HEK293 (cell line): Measurements from ENCODE around the gene HNF1A.

Source experiments
- ZNF24 ChIP-seq: fragments of 450-650 bp; formaldehyde crosslinking; IDR thresholded peaks from 2 replicates; pipeline ENCODE4 v1.5.1; 2016; ENCODE audit warnings: missing biosample characterization, missing genetic modification characterization
- TF ChIP-seq, protein P1 (sequence below): fragments of 450-650 bp; formaldehyde crosslinking; IDR thresholded peaks from 2 replicates; pipeline ENCODE4 v1.5.1; 2016; ENCODE audit warnings: missing biosample characterization, missing genetic modification characterization
- TF ChIP-seq, protein P2 (sequence below): fragments of 450-650 bp; formaldehyde crosslinking; IDR thresholded peaks from 2 replicates; pipeline ENCODE4 v1.5.1; 2016; ENCODE audit warnings: missing biosample characterization, missing genetic modification characterization
- TF ChIP-seq, protein P3 (sequence below): fragments of 450-650 bp; formaldehyde crosslinking; optimal IDR thresholded peaks from 2 replicates; pipeline ENCODE3; 2016; ENCODE audit warnings: missing biosample characterization, mild to moderate bottlenecking, missing genetic modification characterization

DNA sequence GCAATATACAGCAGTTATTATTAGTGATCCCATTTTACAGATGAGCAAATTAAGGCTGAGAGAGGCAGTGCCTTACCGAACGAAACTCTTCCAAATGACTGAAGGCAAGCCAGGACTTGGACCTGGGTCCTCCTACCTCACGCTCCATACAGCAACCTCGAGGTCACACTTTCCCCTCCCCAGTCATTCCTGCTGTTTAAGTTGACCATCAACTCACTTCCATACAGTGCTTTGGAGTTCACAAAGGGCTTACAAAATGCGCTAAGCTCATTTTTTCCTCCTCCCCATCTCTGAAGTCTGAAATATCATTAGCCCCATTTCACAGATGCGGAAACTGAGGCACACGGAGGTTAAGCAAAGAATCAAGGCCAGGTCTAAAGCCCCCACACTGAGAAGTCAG lies 4.3 kb downstream of the HNF1A start:
- TF ChIP-seq, protein P1, sequence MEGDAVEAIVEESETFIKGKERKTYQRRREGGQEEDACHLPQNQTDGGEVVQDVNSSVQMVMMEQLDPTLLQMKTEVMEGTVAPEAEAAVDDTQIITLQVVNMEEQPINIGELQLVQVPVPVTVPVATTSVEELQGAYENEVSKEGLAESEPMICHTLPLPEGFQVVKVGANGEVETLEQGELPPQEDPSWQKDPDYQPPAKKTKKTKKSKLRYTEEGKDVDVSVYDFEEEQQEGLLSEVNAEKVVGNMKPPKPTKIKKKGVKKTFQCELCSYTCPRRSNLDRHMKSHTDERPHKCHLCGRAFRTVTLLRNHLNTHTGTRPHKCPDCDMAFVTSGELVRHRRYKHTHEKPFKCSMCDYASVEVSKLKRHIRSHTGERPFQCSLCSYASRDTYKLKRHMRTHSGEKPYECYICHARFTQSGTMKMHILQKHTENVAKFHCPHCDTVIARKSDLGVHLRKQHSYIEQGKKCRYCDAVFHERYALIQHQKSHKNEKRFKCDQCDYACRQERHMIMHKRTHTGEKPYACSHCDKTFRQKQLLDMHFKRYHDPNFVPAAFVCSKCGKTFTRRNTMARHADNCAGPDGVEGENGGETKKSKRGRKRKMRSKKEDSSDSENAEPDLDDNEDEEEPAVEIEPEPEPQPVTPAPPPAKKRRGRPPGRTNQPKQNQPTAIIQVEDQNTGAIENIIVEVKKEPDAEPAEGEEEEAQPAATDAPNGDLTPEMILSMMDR (tag by site-specific recombination), result no peak
- TF ChIP-seq, protein P2, sequence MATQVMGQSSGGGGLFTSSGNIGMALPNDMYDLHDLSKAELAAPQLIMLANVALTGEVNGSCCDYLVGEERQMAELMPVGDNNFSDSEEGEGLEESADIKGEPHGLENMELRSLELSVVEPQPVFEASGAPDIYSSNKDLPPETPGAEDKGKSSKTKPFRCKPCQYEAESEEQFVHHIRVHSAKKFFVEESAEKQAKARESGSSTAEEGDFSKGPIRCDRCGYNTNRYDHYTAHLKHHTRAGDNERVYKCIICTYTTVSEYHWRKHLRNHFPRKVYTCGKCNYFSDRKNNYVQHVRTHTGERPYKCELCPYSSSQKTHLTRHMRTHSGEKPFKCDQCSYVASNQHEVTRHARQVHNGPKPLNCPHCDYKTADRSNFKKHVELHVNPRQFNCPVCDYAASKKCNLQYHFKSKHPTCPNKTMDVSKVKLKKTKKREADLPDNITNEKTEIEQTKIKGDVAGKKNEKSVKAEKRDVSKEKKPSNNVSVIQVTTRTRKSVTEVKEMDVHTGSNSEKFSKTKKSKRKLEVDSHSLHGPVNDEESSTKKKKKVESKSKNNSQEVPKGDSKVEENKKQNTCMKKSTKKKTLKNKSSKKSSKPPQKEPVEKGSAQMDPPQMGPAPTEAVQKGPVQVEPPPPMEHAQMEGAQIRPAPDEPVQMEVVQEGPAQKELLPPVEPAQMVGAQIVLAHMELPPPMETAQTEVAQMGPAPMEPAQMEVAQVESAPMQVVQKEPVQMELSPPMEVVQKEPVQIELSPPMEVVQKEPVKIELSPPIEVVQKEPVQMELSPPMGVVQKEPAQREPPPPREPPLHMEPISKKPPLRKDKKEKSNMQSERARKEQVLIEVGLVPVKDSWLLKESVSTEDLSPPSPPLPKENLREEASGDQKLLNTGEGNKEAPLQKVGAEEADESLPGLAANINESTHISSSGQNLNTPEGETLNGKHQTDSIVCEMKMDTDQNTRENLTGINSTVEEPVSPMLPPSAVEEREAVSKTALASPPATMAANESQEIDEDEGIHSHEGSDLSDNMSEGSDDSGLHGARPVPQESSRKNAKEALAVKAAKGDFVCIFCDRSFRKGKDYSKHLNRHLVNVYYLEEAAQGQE (tag by site-specific recombination), result no peak
- TF ChIP-seq ZNF24 (tag by site-specific recombination), result no peak
- TF ChIP-seq, protein P3, sequence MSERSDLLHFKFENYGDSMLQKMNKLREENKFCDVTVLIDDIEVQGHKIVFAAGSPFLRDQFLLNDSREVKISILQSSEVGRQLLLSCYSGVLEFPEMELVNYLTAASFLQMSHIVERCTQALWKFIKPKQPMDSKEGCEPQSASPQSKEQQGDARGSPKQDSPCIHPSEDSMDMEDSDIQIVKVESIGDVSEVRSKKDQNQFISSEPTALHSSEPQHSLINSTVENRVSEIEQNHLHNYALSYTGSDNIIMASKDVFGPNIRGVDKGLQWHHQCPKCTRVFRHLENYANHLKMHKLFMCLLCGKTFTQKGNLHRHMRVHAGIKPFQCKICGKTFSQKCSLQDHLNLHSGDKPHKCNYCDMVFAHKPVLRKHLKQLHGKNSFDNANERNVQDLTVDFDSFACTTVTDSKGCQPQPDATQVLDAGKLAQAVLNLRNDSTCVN (tag by site-specific recombination), result no peak
